ENCODE results near the gene ACSM5. TPM values are rescaled to one million over a fixed set of nuclear protein-coding genes. Genes with fewer than 3 reads are reported as not detected.

The ACSM5 gene
- total and polyA plus RNA-seq, 2 donors, result 0.32 to 3.0 TPM

Other genes with a start within 250 kb of the ACSM5 start
- 0.79 TPM for gene GP2, start 82.0 kb upstream of the ACSM5 start, total RNA-seq
- 0.95 TPM for gene GP2, start 82.0 kb upstream of the ACSM5 start, polyA plus RNA-seq
- not detected for gene UMOD, start 56.8 kb upstream of the ACSM5 start, total RNA-seq
- not detected for gene UMOD, start 56.8 kb upstream of the ACSM5 start, polyA plus RNA-seq
- not detected for gene PDILT, start 4.8 kb upstream of the ACSM5 start, total RNA-seq
- gene PDILT, start 4.8 kb upstream of the ACSM5 start, polyA plus RNA-seq, result not detected
- not detected for gene ACSM2A, start 42.0 kb downstream of the ACSM5 start, total RNA-seq
- 0.33 TPM for gene ACSM2A, start 42.0 kb downstream of the ACSM5 start, polyA plus RNA-seq
- 0.37 TPM for gene ACSM2B, start 166.8 kb downstream of the ACSM5 start, total RNA-seq
- gene ACSM2B, start 166.8 kb downstream of the ACSM5 start, polyA plus RNA-seq, result 0.28 TPM

Data from urinary bladder (tissue), 2 donors.